Right renal cortex interstitium (tissue), 3 donors: ENCODE data around the gene PRKAA1. TPM values are rescaled to one million over a fixed set of nuclear protein-coding genes. Genes with fewer than 3 reads are reported as not detected.

Source experiments
- DNase-seq, 3 donors: peaks; one replicate each; pipeline ENCODE4 v3.0.0-alpha.2; 2013; ENCODE audit warnings: low read depth in 3 of 3, low spot score in 2 of 3
- polyA plus RNA-seq, 3 donors: library from polyadenylated mRNA; unstranded; fragments of 120-200 nt; gene quantifications; one replicate each; pipeline ENCODE4 v1.2.1, GENCODE V29; 2013; ENCODE audit not compliant: insufficient read length in 3 of 3

Gene PRKAA1
- 10 to 100 TPM; 76.0 to 81.4 (median 80.8) TPM for polyA plus RNA-seq

GRCh38 chr5:40798012-40798800, at the start of gene PRKAA1:
TSS of gene PRKAA1 (minus strand) at chr5:40798374. CDS start at chr5:40798189, 185 bp downstream.
- DNase-seq = peak; percentile 62 to 78 (median 77)

GRCh38 chr5:40847525-40847924, 49.4 kb upstream of the PRKAA1 start:
- no peak for DNase-seq

- no peak for DNase-seq
Measured at GRCh38 chr5:40846371-40846770, 48.2 kb upstream of the PRKAA1 start.

GRCh38 chr5:40844565-40844964, 46.4 kb upstream of the PRKAA1 start:
- DNase-seq = no peak

- no peak for DNase-seq
Measured at GRCh38 chr5:40842351-40842750, 44.2 kb upstream of the PRKAA1 start.

- DNase-seq = no peak
Measured at GRCh38 chr5:40841068-40841805, 43.1 kb upstream of the PRKAA1 start, which contains the start of gene CARD6. TSS of gene CARD6 (plus strand) at chr5:40841367. CDS start at chr5:40841383, 16 bp downstream.

- DNase-seq = no peak
Measured at GRCh38 chr5:40838086-40838485, 39.9 kb upstream of the PRKAA1 start.

- DNase-seq = peak; percentile 90 to 93 (median 93)
Measured at GRCh38 chr5:40834849-40835787, 36.9 kb upstream of the PRKAA1 start, which contains the start of gene RPL37. TSS of gene RPL37 (minus strand) at chr5:40835222. CDS start at chr5:40835185, 37 bp downstream.

- DNase-seq = peak in 1 of 3 donors; percentile 26
Measured at GRCh38 chr5:40834391-40834848, 36.2 kb upstream of the PRKAA1 start.

- DNase-seq = no peak
Measured at GRCh38 chr5:40833712-40834229, 35.6 kb upstream of the PRKAA1 start.

- DNase-seq = no peak
Measured at GRCh38 chr5:40832345-40832744, 34.2 kb upstream of the PRKAA1 start.

GRCh38 chr5:40831346-40832210, 33.4 kb upstream of the PRKAA1 start:
- DNase-seq = no peak

GRCh38 chr5:40829748-40830533, 31.8 kb upstream of the PRKAA1 start:
- no peak for DNase-seq

GRCh38 chr5:40828690-40829661, 30.8 kb upstream of the PRKAA1 start:
- no peak for DNase-seq

GRCh38 chr5:40828021-40828631, 30.0 kb upstream of the PRKAA1 start:
- no peak for DNase-seq

GRCh38 chr5:40827188-40827977, 29.2 kb upstream of the PRKAA1 start:
- DNase-seq = no peak
